H1 (cell line): ENCODE measurements around the gene CCNY. TPM values are rescaled to one million over a fixed set of nuclear protein-coding genes. Genes with fewer than 3 reads are reported as not detected.

Source experiments
- CTCF ChIA-PET: fragments of 300-600 bp; sonication (Branson Sonifier 250); formaldehyde crosslinking; loops from one replicate; lab custom pipeline; 2021; ENCODE audit not compliant: partially characterized antibody; lab: Charles Lee
- POLR2A ChIA-PET: fragments of 300-600 bp; sonication (Branson Sonifier 250); formaldehyde crosslinking; loops from one replicate; lab custom pipeline; 2021; ENCODE audit warnings: inconsistent platforms; ENCODE audit not compliant: partially characterized antibody; lab: Charles Lee
- DNase-seq, 2 experiments: peaks; one replicate each; pipeline versions ENCODE4 v3.0.0 to v3.0.0-alpha.2; 2010 to 2022; ENCODE audit warnings: low spot score in 2 of 2, low read depth in 1 of 2, mixed read lengths in 1 of 2
- FAIRE-seq: peaks from 2 replicates; lab custom pipeline; 2011; peaks lifted over from hg19 to GRCh38; lab: Jason Lieb, UNC
- H2AFZ ChIP-seq: 2 replicates; pipeline ENCODE4 v1.8.1; 2012; ENCODE audit warnings: low read length, inconsistent platforms
- H2AK5ac ChIP-seq: 2 replicates; pipeline ENCODE4 v1.6.1; 2013; ENCODE audit warnings: low read depth, low read length
- H2BK120ac ChIP-seq: replicated peaks from 2 replicates; pipeline ENCODE3; 2013; ENCODE audit warnings: low read depth, low read length, inconsistent platforms
- H2BK12ac ChIP-seq: 2 replicates; pipeline ENCODE4 v1.6.1; 2013; ENCODE audit warnings: low read depth, low read length
- H2BK15ac ChIP-seq: 2 replicates; pipeline ENCODE4 v1.6.1; 2013; ENCODE audit warnings: low read length
- H2BK20ac ChIP-seq: 2 replicates; pipeline ENCODE4 v1.6.1; 2013; ENCODE audit warnings: low read length
- H2BK5ac ChIP-seq: 2 replicates; pipeline ENCODE4 v1.6.1; 2013; ENCODE audit warnings: low read depth, low read length
- H3K14ac ChIP-seq: 2 replicates; pipeline ENCODE4 v1.6.1; 2013; ENCODE audit warnings: inconsistent platforms; ENCODE audit not compliant: insufficient read length
- H3K18ac ChIP-seq: 2 replicates; pipeline ENCODE4 v1.6.1; 2013; ENCODE audit warnings: low read length; ENCODE audit errors: extremely low read depth
- H3K23ac ChIP-seq: 2 replicates; pipeline ENCODE4 v1.6.1; 2013; ENCODE audit warnings: inconsistent platforms; ENCODE audit not compliant: insufficient read length
- H3K23me2 ChIP-seq: 2 replicates; pipeline ENCODE4 v1.6.1; 2013; ENCODE audit warnings: low read depth, low read length
- H3K27ac ChIP-seq: 2 replicates; pipeline ENCODE4 v1.6.1; 2011; ENCODE audit warnings: low read depth, low read length, inconsistent platforms
- H3K27me3 ChIP-seq, 4 experiments: replicated peaks in 1 of 4; 1 replicate in 1 of 4; 2 replicates in 3 of 4; pipeline versions ENCODE4 v1.6.1 to v1.8.1; 2011 to 2013; ENCODE audit warnings: low read length in 3 of 4, mild to moderate bottlenecking in 3 of 4, inconsistent platforms in 2 of 4, mixed read lengths in 2 of 4, moderate library complexity in 1 of 4; ENCODE audit not compliant: control insufficient read depth in 3 of 4, insufficient read depth in 3 of 4; ENCODE audit errors: extremely low read depth in 1 of 4
- H3K36me3 ChIP-seq, 4 experiments: 2 replicates each; pipeline versions ENCODE4 v1.6.1 to v1.8.1; 2011 to 2013; ENCODE audit warnings: mild to moderate bottlenecking in 4 of 4, low read length in 3 of 4, moderate library complexity in 2 of 4, control low read depth in 1 of 4, inconsistent platforms in 1 of 4; ENCODE audit not compliant: insufficient read depth in 4 of 4, control insufficient read depth in 2 of 4
- H3K4ac ChIP-seq: replicated peaks from 2 replicates; pipeline ENCODE3; 2013; ENCODE audit warnings: low read length, low read depth, mixed read lengths, inconsistent platforms; ENCODE audit not compliant: insufficient read length
- H3K4me1 ChIP-seq, 4 experiments: replicated peaks in 1 of 4; 1 replicate in 1 of 4; 2 replicates in 3 of 4; pipeline versions ENCODE4 v1.6.1 to v1.8.1; 2011 to 2013; ENCODE audit warnings: low read length in 3 of 4, inconsistent platforms in 2 of 4, mixed read lengths in 1 of 4; ENCODE audit not compliant: insufficient read depth in 4 of 4, control insufficient read depth in 3 of 4
- H3K4me2 ChIP-seq, 2 experiments: 2 replicates each; pipeline versions ENCODE4 v1.6.1 to v1.8.1; 2011 to 2013; ENCODE audit warnings: low read depth in 2 of 2, low read length in 2 of 2, control low read depth in 1 of 2, inconsistent platforms in 1 of 2, mild to moderate bottlenecking in 1 of 2; ENCODE audit not compliant: insufficient read depth in 1 of 2
- H3K4me3 ChIP-seq, 4 experiments: fragments of 200-600, 300-600 bp in 1 of 4; sonication (generic), shearing (Covaris generic), sonication (Bioruptor Twin) in 1 of 4; 2 replicates each; pipeline versions ENCODE4 v1.5.1 to v1.8.1; 2011 to 2016; ENCODE audit warnings: low read length in 4 of 4, low read depth in 3 of 4, control low read depth in 2 of 4, inconsistent platforms in 2 of 4, mild to moderate bottlenecking in 2 of 4, mixed read lengths in 1 of 4, moderate library complexity in 1 of 4; ENCODE audit not compliant: insufficient read depth in 2 of 4; ENCODE audit errors: extremely low read depth in 1 of 4
- H3K56ac ChIP-seq: replicated peaks from 2 replicates; pipeline ENCODE3; 2013; ENCODE audit warnings: low read depth, mild to moderate bottlenecking, mixed read lengths, low read length, inconsistent platforms; ENCODE audit not compliant: insufficient read length
- H3K79me1 ChIP-seq: 2 replicates; pipeline ENCODE4 v1.6.1; 2013; ENCODE audit warnings: low read depth, low read length, control low read depth
- H3K79me2 ChIP-seq, 2 experiments: 2 replicates each; pipeline versions ENCODE4 v1.6.1 to v1.8.1; 2012 to 2013; ENCODE audit warnings: low read length in 2 of 2, mild to moderate bottlenecking in 2 of 2, inconsistent platforms in 1 of 2; ENCODE audit not compliant: insufficient read depth in 2 of 2, control insufficient read depth in 1 of 2
- H3K9ac ChIP-seq, 4 experiments: replicated peaks in 1 of 4; 1 replicate in 1 of 4; 2 replicates in 3 of 4; pipeline versions ENCODE4 v1.6.1 to v1.8.1; 2011 to 2013; ENCODE audit warnings: low read depth in 3 of 4, low read length in 3 of 4, control low read depth in 2 of 4, mild to moderate bottlenecking in 2 of 4, moderate library complexity in 2 of 4, inconsistent platforms in 1 of 4; ENCODE audit errors: extremely low read depth in 1 of 4
- H3K9me3 ChIP-seq, 2 experiments: 2 replicates each; pipeline versions ENCODE4 v1.6.1 to v1.8.1; 2012 to 2013; ENCODE audit warnings: mild to moderate bottlenecking in 2 of 2, moderate library complexity in 2 of 2, control low read depth in 1 of 2, inconsistent platforms in 1 of 2, low read depth in 1 of 2, low read length in 1 of 2, mixed read lengths in 1 of 2; ENCODE audit not compliant: insufficient read depth in 2 of 2
- H4K20me1 ChIP-seq, 2 experiments: replicated peaks in 1 of 2; 2 replicates each; pipeline versions ENCODE3 to v1.8.1; 2011 to 2013; ENCODE audit warnings: inconsistent platforms in 2 of 2, low read length in 2 of 2, mild to moderate bottlenecking in 1 of 2; ENCODE audit not compliant: insufficient read depth in 2 of 2, control insufficient read depth in 1 of 2
- H4K5ac ChIP-seq: 2 replicates; pipeline ENCODE4 v1.6.1; 2013; ENCODE audit warnings: low read length, low read depth, mixed read lengths, inconsistent platforms; ENCODE audit not compliant: insufficient read length
- H4K8ac ChIP-seq: 2 replicates; pipeline ENCODE4 v1.8.0; 2013; ENCODE audit warnings: mild to moderate bottlenecking, moderate library complexity, low read length, inconsistent platforms; ENCODE audit not compliant: insufficient read depth; ENCODE audit errors: extremely low read depth
- H4K91ac ChIP-seq: replicated peaks from 2 replicates; pipeline ENCODE3; 2013; ENCODE audit warnings: low read length, mixed read lengths, inconsistent platforms; ENCODE audit not compliant: insufficient read length
- BACH1 ChIP-seq: IDR thresholded peaks from 2 replicates; pipeline ENCODE4 v1.6.1; 2012; ENCODE audit warnings: low read length, improper control_type of control experiment
- CBX5 ChIP-seq: fragments of 300-800, 300-1000 bp; sonication (generic); IDR thresholded peaks from 2 replicates; pipeline ENCODE4 v1.7.1; 2016; ENCODE audit warnings: antibody characterized with exemption, low read length, low read depth
- CHD1 ChIP-seq: IDR thresholded peaks from 2 replicates; pipeline ENCODE4 v1.6.1; 2012; ENCODE audit warnings: low read depth, low read length, improper control_type of control experiment
- CREB1 ChIP-seq: IDR thresholded peaks from 2 replicates; pipeline ENCODE4 v1.6.1; 2012; ENCODE audit warnings: inconsistent platforms
- CTBP2 ChIP-seq: IDR thresholded peaks from 2 replicates; pipeline ENCODE4 v1.7.0; 2011; ENCODE audit warnings: borderline replicate concordance, mild to moderate bottlenecking, moderate library complexity, mixed read lengths, low read length; ENCODE audit not compliant: insufficient read depth, insufficient read length
- EZH2 ChIP-seq: fragments of 200-600 bp; sonication (generic); IDR thresholded peaks from 2 replicates; pipeline ENCODE4 v1.7.1; 2012; ENCODE audit warnings: low read depth, mild to moderate bottlenecking, moderate library complexity, low read length, inconsistent platforms; ENCODE audit not compliant: severe bottlenecking
- FOSL1 ChIP-seq: IDR thresholded peaks from 2 replicates; pipeline ENCODE4 v1.6.1; 2011; ENCODE audit warnings: mild to moderate bottlenecking, low read depth, low read length, moderate library complexity; ENCODE audit not compliant: insufficient read depth
- KDM5A ChIP-seq: fragments of 200-600 bp; IDR thresholded peaks from 2 replicates; pipeline ENCODE4 v1.7.1; 2012; ENCODE audit warnings: mild to moderate bottlenecking, low read length, inconsistent platforms, mixed read lengths
- POLR2A ChIP-seq, 2 experiments: IDR thresholded peaks; 1 replicate in 1 of 2; 2 replicates in 1 of 2; pipeline ENCODE4 v1.6.1; 2011; ENCODE audit warnings: low read depth in 2 of 2, low read length in 2 of 2, mild to moderate bottlenecking in 2 of 2; ENCODE audit errors: control extremely low read depth in 1 of 2
- RAD21 ChIP-seq, 2 experiments: IDR thresholded peaks in 1 of 2; conservative IDR thresholded peaks in 1 of 2; 2 replicates each; pipeline ENCODE4 v1.6.1; 2011; ENCODE audit warnings: low read depth in 2 of 2, low read length in 2 of 2, improper control_type of control experiment in 1 of 2, inconsistent platforms in 1 of 2, mild to moderate bottlenecking in 1 of 2, moderate library complexity in 1 of 2
- RBBP5 ChIP-seq: IDR thresholded peaks from 2 replicates; pipeline ENCODE4 v1.7.1; 2012; ENCODE audit warnings: low read depth, mild to moderate bottlenecking, inconsistent platforms, low read length, moderate library complexity, borderline replicate concordance
- SRF ChIP-seq: IDR thresholded peaks from 2 replicates; pipeline ENCODE4 v1.6.1; 2011; ENCODE audit warnings: mild to moderate bottlenecking, low read depth, low read length, moderate library complexity
- TEAD4 ChIP-seq: IDR thresholded peaks from 2 replicates; pipeline ENCODE4 v1.6.1; 2012; ENCODE audit warnings: low read depth, low read length, inconsistent platforms, mixed read lengths
- WGBS, 2 experiments: shearing (Covaris generic) in 1 of 2; methylation state at CpG; one replicate each; pipeline versions ENCODE4 v1.1.6 to v1.1.7; 2013 to 2015; ENCODE audit warnings: low lambda C conversion rate in 2 of 2, mixed read lengths in 2 of 2, inconsistent platforms in 1 of 2, low coverage in 1 of 2, missing lambda C conversion rate in 1 of 2; ENCODE audit not compliant: insufficient replicate concordance in 2 of 2, insufficient coverage in 1 of 2, insufficient read length in 1 of 2; ENCODE audit errors: extremely low coverage in 1 of 2, missing lambda C conversion rate in 1 of 2; 5-methylcytosine and 5-hydroxymethylcytosine counted together
- polyA plus RNA-seq, 7 experiments: library from polyadenylated mRNA; depleted of rRNA in 3 of 7; stranded (reverse) in 5 of 7; unstranded in 2 of 7; fragments of >200 nt in 5 of 7; fragments of 200-250 nt in 2 of 7; gene quantifications; 1 replicate in 5 of 7; 2 replicates in 1 of 7; 4 replicates in 1 of 7; pipeline versions ENCODE4 v1.2.1 to v1.2.3, GENCODE V29; 2011 to 2013; ENCODE audit warnings: missing spikeins in 2 of 7, mixed read lengths in 2 of 7
- total RNA-seq: library from RNA; stranded (reverse); fragmentation: NEBNext Ultra II Directional; extraction: Animal tissue kit (Norgen Biotek cat#: 25700); gene quantifications from 2 replicates; pipeline ENCODE4 v1.2.1, GENCODE V29; 2021
- TF ChIP-seq, protein P1 (sequence below): IDR thresholded peaks from 2 replicates; pipeline ENCODE4 v1.6.1; 2012; ENCODE audit warnings: inconsistent platforms

CCNY gene
- total and polyA plus RNA-seq, 2 of the 8 experiments (the other 6 are each of a cell fraction or from before 2014, with no cell fraction given) = 25.3 to 68.2 TPM

DNA sequence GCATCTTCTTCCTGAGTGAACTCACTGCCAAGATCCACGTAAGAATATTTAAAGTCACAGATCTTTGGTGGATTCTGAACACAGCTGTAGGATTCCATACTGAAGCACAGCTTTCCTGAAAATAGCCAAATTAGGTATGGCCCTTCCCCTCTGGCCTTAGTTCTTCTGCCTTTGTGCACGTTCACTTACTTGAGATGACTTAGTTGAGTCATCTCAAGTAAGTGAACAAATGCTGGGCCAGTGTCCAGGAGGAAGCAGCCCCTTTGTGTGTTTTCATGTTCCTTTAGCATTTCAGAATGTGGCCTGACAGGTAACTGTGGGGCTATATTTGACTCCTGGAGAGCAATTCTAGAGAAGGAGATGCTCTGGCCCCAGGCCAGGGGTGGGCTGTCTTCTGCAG lies 51.5 kb downstream of the CCNY start:
- Histone ChIP-seq H2AK5ac (no peak overlapping the region), H2BK20ac (no peak overlapping the region), H4K20me1 (peaks cover 0 to 2% of the 10 kb centered on the region in 2 experiments), H3K18ac (no peak overlapping the region), H2BK5ac (no peak overlapping the region), H3K4me1 (peaks cover 2 to 7% (median 4%) of the 10 kb centered on the region in 4 experiments; a peak in 5 of 7 replicates), H2BK15ac (no peak overlapping the region), H3K4me3 (no peak overlapping the region), H3K9me3 (no peaks in the 10 kb centered on the region), H3K36me3 (no peaks in the 10 kb centered on the region), H2BK12ac (no peak overlapping the region), H3K79me2 (peaks cover 8 to 86% of the 10 kb centered on the region in 2 experiments), H3K23ac (no peak overlapping the region), H3K27me3 (no peaks in the 10 kb centered on the region), H3K27ac (no peak overlapping the region), H3K9ac (no peak overlapping the region), H3K56ac (no peak overlapping the region), H2BK120ac (no peak overlapping the region), H2AFZ (no peak overlapping the region), H3K79me1 (peaks cover 6% of the 10 kb centered on the region; the same call in 1 of the 2 replicates), H3K14ac (no peak overlapping the region), H4K5ac (no peak overlapping the region), H3K4me2 (no peak overlapping the region), H3K4ac (no peak overlapping the region), H3K23me2 (no peaks in the 10 kb centered on the region), H4K91ac (no peak overlapping the region), H4K8ac (no peak overlapping the region)
- POLR2A ChIA-PET = interaction anchor here (1.1 kb wide), 1 partner anchor 22 kb away, joined by 3 read pairs; no protein-coding TSS in a partner anchor
- FAIRE-seq (no peak), DNase-seq (no peak)
- CTCF ChIA-PET = no interaction called here
- WGBS, 2 experiments = 95% methylated on average over 2 of the region's 2 CpGs; no CpG with 5 or more reads in 1 of the 2 experiments
- TF ChIP-seq CREB1 (no peak), CHD1 (no peak), POLR2A (IDR thresholded peaks at IDR 0.05; ENCODE audit: control extremely low read depth in 1 of 2, low read depth in 2 of 2, low read length in 2 of 2) (no peak), SRF (no peak), CBX5 (no peak), CTBP2 (no peak), RAD21 (IDR thresholded peaks at IDR 0.05 in 1 of 2, conservative IDR thresholded peaks at IDR 0.05 in 1 of 2; ENCODE audit: low read depth in 2 of 2, low read length in 2 of 2) (no peak), BACH1 (no peak), FOSL1 (no peak), TEAD4 (no peak), EZH2 (no peak), RBBP5 (no peak), KDM5A (no peak)
- TF ChIP-seq, protein P1, sequence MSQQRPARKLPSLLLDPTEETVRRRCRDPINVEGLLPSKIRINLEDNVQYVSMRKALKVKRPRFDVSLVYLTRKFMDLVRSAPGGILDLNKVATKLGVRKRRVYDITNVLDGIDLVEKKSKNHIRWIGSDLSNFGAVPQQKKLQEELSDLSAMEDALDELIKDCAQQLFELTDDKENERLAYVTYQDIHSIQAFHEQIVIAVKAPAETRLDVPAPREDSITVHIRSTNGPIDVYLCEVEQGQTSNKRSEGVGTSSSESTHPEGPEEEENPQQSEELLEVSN = no peak
